Measurements from ENCODE around the gene SRSF4.
"Not testable (repeated sequence)": the region's sequence is repeated elsewhere in the genome, so short reads cannot be mapped to it uniquely, and the experiment has no call there.

The SRSF4 gene

GRCh38 chr1:29181413-29182225 lies at the start of gene SRSF4:
Gene SRSF4 (minus strand): TSS chr1:29181900. CDS start chr1:29181752, 148 bp downstream.
- peak; percentile 99 for DNase-seq
- H3K27me3 Mint-ChIP-seq: no peaks in the 10 kb centered on the region
- H3K36me3 Mint-ChIP-seq (ENCODE audit: low read depth): peaks cover 33% of the 10 kb centered on the region
- peak within 1 kb of the TSS; percentile 90 for H3K4me3 Mint-ChIP-seq
- ATAC-seq: peak; percentile 94
- no peaks in the 10 kb centered on the region for H3K9me3 Mint-ChIP-seq
- H3K27ac Mint-ChIP-seq: peak within 1 kb of the TSS; percentile 92
- H3K4me1 Mint-ChIP-seq: peaks cover 46% of the 10 kb centered on the region

- Mint-ChIP-seq H3K27ac (peak within 1 kb of the TSS; percentile 86), H3K4me1 (peaks cover 23% of the 10 kb centered on the region), H3K36me3 (ENCODE audit: low read depth) (no peaks in the 10 kb centered on the region), H3K27me3 (peaks cover 4% of the 10 kb centered on the region), H3K9me3 (no peaks in the 10 kb centered on the region), H3K4me3 (peak within 1 kb of the TSS; percentile 94)
- ATAC-seq (peak; percentile 99), DNase-seq (peak; percentile 98)
Observed at GRCh38 chr1:29230553-29231378, 49.1 kb upstream of the SRSF4 start, which contains the start of gene MECR. Gene MECR (minus strand): TSS chr1:29230934. CDS start chr1:29230906, 28 bp downstream.

DNA sequence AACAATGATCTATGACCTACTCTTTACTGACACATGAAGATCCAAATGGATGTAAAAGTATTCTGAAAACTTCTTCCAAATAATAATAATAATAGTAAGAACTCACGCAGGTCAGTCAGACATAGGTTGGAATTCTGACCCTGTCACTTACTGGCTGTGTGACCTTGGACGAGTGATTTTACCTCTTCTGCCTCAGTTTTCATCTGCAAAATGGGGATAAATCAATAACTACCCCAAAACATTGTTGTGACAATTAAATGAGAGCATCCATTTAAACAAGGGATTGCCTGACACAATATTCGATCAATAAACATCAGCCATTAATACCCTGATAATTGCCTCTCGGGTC lies 48.5 kb upstream of the SRSF4 start:
- Mint-ChIP-seq H3K4me1 (peaks cover 23% of the 10 kb centered on the region), H3K4me3 (peak overlapping the region; percentile 94), H3K27me3 (peaks cover 3% of the 10 kb centered on the region), H3K9me3 (no peaks in the 10 kb centered on the region), H3K36me3 (ENCODE audit: low read depth) (no peaks in the 10 kb centered on the region), H3K27ac (peak overlapping the region; percentile 86)
- no peak for DNase-seq
- no peak for ATAC-seq

- H3K27ac Mint-ChIP-seq: peak overlapping the region; percentile 54
Observed at GRCh38 chr1:29227511-29227910, 45.8 kb upstream of the SRSF4 start.

DNA sequence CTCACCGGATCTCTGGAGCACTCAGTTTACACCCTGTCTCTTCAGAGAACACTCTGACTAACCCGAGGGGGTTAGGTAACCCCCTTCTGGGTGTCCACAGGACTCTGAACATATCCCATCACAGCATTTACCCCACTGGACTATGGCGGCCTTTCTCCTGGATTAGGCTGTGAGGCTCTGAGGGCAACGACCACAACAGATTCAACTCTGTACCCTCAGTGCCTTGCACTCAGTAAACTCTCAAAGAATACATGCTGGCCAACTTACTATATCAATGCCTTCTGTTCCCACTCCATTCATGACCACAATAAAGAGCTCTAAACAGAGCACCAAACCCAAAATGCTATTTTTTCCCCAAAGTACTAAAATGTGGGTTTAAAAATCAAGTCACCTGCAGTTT lies 43.7 kb upstream of the SRSF4 start:
- Mint-ChIP-seq H3K4me3 (no peak overlapping the region), H3K4me1 (peaks cover 14% of the 10 kb centered on the region), H3K27ac (no peak overlapping the region), H3K36me3 (ENCODE audit: low read depth) (peaks cover 2% of the 10 kb centered on the region), H3K9me3 (no peaks in the 10 kb centered on the region), H3K27me3 (no peaks in the 10 kb centered on the region)
- ATAC-seq (no peak), DNase-seq (no peak)

More at GRCh38 chr1:29227511-29227910, 45.8 kb upstream of the SRSF4 start:
- H3K4me1 Mint-ChIP-seq: peaks cover 23% of the 10 kb centered on the region
- H3K27me3 Mint-ChIP-seq: no peaks in the 10 kb centered on the region
- no peak overlapping the region for H3K4me3 Mint-ChIP-seq
- H3K9me3 Mint-ChIP-seq: no peaks in the 10 kb centered on the region
- ATAC-seq (no peak), DNase-seq (no peak)
- H3K36me3 Mint-ChIP-seq (ENCODE audit: low read depth): no peaks in the 10 kb centered on the region

GRCh38 chr1:29224356-29224837 lies 42.7 kb upstream of the SRSF4 start:
- no peak for DNase-seq
- Mint-ChIP-seq H3K36me3 (ENCODE audit: low read depth) (peaks cover 4% of the 10 kb centered on the region), H3K27me3 (no peaks in the 10 kb centered on the region), H3K4me3 (no peak overlapping the region), H3K27ac (no peak overlapping the region), H3K9me3 (no peaks in the 10 kb centered on the region), H3K4me1 (peaks cover 8% of the 10 kb centered on the region)
- ATAC-seq: no peak

- Mint-ChIP-seq H3K9me3 (no peaks in the 10 kb centered on the region), H3K27me3 (no peaks in the 10 kb centered on the region), H3K4me1 (peaks cover 2% of the 10 kb centered on the region), H3K4me3 (no peak overlapping the region), H3K36me3 (ENCODE audit: low read depth) (peaks cover 7% of the 10 kb centered on the region), H3K27ac (no peak overlapping the region)
- DNase-seq (no peak), ATAC-seq (no peak)
Observed at GRCh38 chr1:29223521-29223920, 41.8 kb upstream of the SRSF4 start.

DNA sequence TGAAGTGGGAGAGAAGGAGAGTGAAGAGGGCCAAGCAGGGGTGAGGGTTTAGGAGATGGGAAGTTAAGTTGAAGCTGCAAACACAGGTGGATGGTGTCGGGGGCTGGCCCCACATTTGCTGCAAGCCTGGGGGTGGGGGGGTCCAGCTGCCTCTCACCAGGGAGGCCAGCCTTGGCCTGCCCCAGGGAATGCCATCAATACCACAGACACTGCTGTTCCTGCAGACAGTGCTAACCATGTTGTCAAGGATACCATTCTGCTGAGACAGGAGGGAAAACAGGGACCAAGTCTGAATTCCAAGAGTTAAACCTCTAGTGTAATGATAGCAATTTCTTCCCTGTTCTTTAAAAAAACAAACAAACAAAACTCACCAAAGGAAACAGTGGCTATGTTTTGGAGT lies 41.0 kb upstream of the SRSF4 start:
- no peak overlapping the region for H3K27ac Mint-ChIP-seq
- H3K4me3 Mint-ChIP-seq: no peak overlapping the region
- DNase-seq (no peak), ATAC-seq (no peak)
- no peaks in the 10 kb centered on the region for H3K9me3 Mint-ChIP-seq
- peaks cover 6% of the 10 kb centered on the region for H3K4me1 Mint-ChIP-seq
- H3K27me3 Mint-ChIP-seq: no peaks in the 10 kb centered on the region
- H3K36me3 Mint-ChIP-seq (ENCODE audit: low read depth): peaks cover 7% of the 10 kb centered on the region

- H3K4me1 Mint-ChIP-seq; DNase-seq; H3K36me3 Mint-ChIP-seq (ENCODE audit: low read depth); H3K9me3 Mint-ChIP-seq; H3K27ac Mint-ChIP-seq; H3K27me3 Mint-ChIP-seq; H3K4me3 Mint-ChIP-seq; ATAC-seq: not testable (repeated sequence)
Observed at GRCh38 chr1:29222260-29222659, 40.6 kb upstream of the SRSF4 start.

DNA sequence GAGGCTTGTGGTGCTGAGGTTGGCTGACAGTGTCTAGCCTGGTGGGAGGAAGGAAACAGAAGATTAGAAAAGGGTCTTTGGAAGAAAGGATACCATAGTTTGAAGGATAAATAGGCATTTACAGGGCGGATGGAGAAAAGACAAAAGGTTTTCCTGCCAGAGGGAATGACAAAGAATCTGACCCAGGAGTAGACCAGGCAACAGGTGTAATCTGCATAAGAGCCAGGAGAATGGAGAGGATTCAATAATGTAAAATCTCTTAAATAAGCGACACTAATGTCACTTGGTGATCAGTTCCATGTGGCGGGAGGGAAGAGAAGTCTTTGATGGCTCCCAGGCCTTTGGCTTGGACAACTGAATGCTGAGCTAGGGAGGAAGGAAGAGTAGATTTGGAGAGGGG lies 39.6 kb upstream of the SRSF4 start:
- Mint-ChIP-seq H3K9me3 (no peaks in the 10 kb centered on the region), H3K27me3 (no peaks in the 10 kb centered on the region), H3K36me3 (ENCODE audit: low read depth) (peaks cover 10% of the 10 kb centered on the region), H3K4me1 (peaks cover 6% of the 10 kb centered on the region), H3K4me3 (no peak overlapping the region), H3K27ac (no peak overlapping the region)
- no peak for DNase-seq
- ATAC-seq: no peak

GRCh38 chr1:29218223-29218622 lies 36.5 kb upstream of the SRSF4 start:
- Mint-ChIP-seq H3K4me3 (no peak overlapping the region), H3K4me1 (peaks cover 6% of the 10 kb centered on the region), H3K36me3 (ENCODE audit: low read depth) (peaks cover 25% of the 10 kb centered on the region), H3K27me3 (no peaks in the 10 kb centered on the region), H3K27ac (no peak overlapping the region), H3K9me3 (no peaks in the 10 kb centered on the region)
- ATAC-seq: peak; percentile 33
- DNase-seq: no peak

DNA sequence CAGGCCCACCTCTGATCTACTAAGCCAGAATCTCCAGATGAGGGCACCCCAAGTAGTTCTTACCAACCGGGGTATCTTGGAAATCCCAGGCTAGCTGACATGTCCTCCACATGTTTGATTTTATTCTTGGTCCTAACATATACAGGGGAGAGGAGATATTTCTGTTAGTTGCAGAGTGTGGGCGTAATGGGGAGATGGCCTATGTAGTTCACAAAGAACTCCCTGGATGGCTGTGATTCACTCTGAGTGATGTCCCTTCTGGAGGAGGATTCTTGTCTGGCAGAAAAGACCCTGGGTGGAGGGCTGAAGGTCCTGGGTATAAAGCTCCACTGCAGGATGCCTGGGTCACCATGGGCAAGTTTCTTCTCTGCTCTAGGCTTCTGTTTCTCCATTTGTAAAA lies 35.9 kb upstream of the SRSF4 start:
- Mint-ChIP-seq H3K27me3 (no peaks in the 10 kb centered on the region), H3K4me1 (peaks cover 6% of the 10 kb centered on the region), H3K27ac (no peak overlapping the region), H3K9me3 (no peaks in the 10 kb centered on the region), H3K36me3 (ENCODE audit: low read depth) (peaks cover 28% of the 10 kb centered on the region), H3K4me3 (no peak overlapping the region)
- DNase-seq (no peak), ATAC-seq (no peak)

DNA sequence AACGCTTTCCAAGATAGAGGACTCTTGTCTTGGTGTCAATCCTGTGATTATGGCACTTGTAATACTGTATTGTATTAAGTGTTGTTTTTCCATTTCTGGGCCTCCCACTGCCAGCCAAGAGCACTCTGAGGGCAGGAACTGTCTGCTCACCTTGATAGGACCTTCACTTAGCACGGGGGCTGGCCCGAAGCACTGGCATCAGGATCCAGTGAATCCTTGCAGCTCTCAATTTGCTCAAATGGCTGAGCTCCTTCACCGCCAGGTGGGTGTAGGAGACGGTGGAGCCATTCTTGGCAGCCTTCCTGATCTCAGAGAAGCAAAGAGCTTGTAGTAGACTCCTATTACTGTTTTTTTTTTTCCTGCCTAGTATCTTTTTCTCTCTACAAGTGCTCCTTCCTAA lies 31.4 kb upstream of the SRSF4 start:
- H3K36me3 Mint-ChIP-seq (ENCODE audit: low read depth): peaks cover 33% of the 10 kb centered on the region

GRCh38 chr1:29211086-29212030 lies 29.7 kb upstream of the SRSF4 start:
- ATAC-seq (no peak), DNase-seq (no peak)
- Mint-ChIP-seq H3K27ac (peak overlapping the region; percentile 25), H3K4me1 (no peaks in the 10 kb centered on the region), H3K36me3 (ENCODE audit: low read depth) (peaks cover 30% of the 10 kb centered on the region), H3K4me3 (no peak overlapping the region), H3K27me3 (no peaks in the 10 kb centered on the region), H3K9me3 (no peaks in the 10 kb centered on the region)

More for the DNA sequence above, 31.4 kb upstream of the SRSF4 start:
- DNase-seq (no peak), ATAC-seq (no peak)
- Mint-ChIP-seq H3K27me3 (no peaks in the 10 kb centered on the region), H3K9me3 (no peaks in the 10 kb centered on the region), H3K4me3 (no peak overlapping the region), H3K27ac (no peak overlapping the region), H3K4me1 (peaks cover under 1% of the 10 kb centered on the region)

All from activated naive CD8-positive, alpha-beta T cell treated with anti-CD3 and anti-CD28 coated beads, Interleukin-2, amount 50 U/mL, for 24 hours (primary cell).